Esophagus muscularis mucosa (tissue), 3 donors: ENCODE measurements around the gene MAP4K5.

Experiments
- CTCF ChIP-seq, 3 experiments: fragments of 200-600 bp in 2 of 3; fragments of 450-650 bp in 1 of 3; sonication (generic) in 2 of 3; IDR thresholded peaks; one replicate each; pipeline ENCODE4 v1.5.1; 2017 to 2019; ENCODE audit warnings: antibody characterized with exemption in 3 of 3, mild to moderate bottlenecking in 2 of 3, moderate library complexity in 1 of 3
- POLR2AphosphoS5 ChIP-seq, 2 donors: sonication (generic); formaldehyde crosslinking; IDR thresholded peaks; one replicate each; pipeline ENCODE4 v1.6.1; 2017; ENCODE audit warnings: antibody characterized with exemption in 2 of 2

GRCh38 chr14:50562841-50563240 lies 30.5 kb upstream of the MAP4K5 start:
- TF ChIP-seq POLR2AphosphoS5 (IDR thresholded peaks at IDR 0.05): no peak
- TF ChIP-seq CTCF (IDR thresholded peaks at IDR 0.05): no peak
